Activated T-cell treated with anti-CD3 and anti-CD28 coated beads, Interleukin-2, amount 50 U/mL, for 4 hours (primary cell): ENCODE measurements around the gene GCH1. TPM values are rescaled to one million over a fixed set of nuclear protein-coding genes. Genes with fewer than 3 reads are reported as not detected.

Experiments
- ATAC-seq, 2 donors: fragments of 200-7000 bp; cut with Tn5 transposase; one replicate each; pipeline ENCODE4 v1.10.0; 2021
- DNase-seq: peaks from one replicate; pipeline ENCODE4 v3.0.0-alpha.2; 2020
- H3K27me3 Mint-ChIP-seq: one replicate; pipeline ENCODE4 v1.8.0; 2021; ENCODE audit warnings: low read depth, mixed read lengths
- H3K36me3 Mint-ChIP-seq: one replicate; pipeline ENCODE4 v1.8.0; 2022; ENCODE audit warnings: mixed read lengths; ENCODE audit not compliant: insufficient read depth
- H3K4me1 Mint-ChIP-seq: one replicate; pipeline ENCODE4 v1.8.0; 2021; ENCODE audit warnings: low read depth, mixed read lengths
- H3K4me3 Mint-ChIP-seq: one replicate; pipeline ENCODE4 v1.8.0; 2021; ENCODE audit warnings: mild to moderate bottlenecking, moderate library complexity, mixed read lengths
- H3K9me3 Mint-ChIP-seq: one replicate; pipeline ENCODE4 v1.8.0; 2021; ENCODE audit warnings: mixed read lengths
- total RNA-seq, 3 donors: library from RNA; stranded (reverse); gene quantifications; one replicate each; pipeline ENCODE4 v1.2.1, GENCODE V29; 2021

Gene GCH1
- total RNA-seq, 3 donors from 2014 or later = 39.4 to 49.6 (median 44.2) TPM

GRCh38 chr14:54867011-54867410 is 35.6 kb downstream of the GCH1 start:
- no peaks in the 10 kb centered on the region for H3K27me3 Mint-ChIP-seq
- H3K4me1 Mint-ChIP-seq = peaks cover 36% of the 10 kb centered on the region
- no peak for ATAC-seq
- no peak for DNase-seq
- H3K9me3 Mint-ChIP-seq = no peaks in the 10 kb centered on the region
- H3K36me3 Mint-ChIP-seq = peaks cover 3% of the 10 kb centered on the region
- H3K4me3 Mint-ChIP-seq = no peak overlapping the region

GRCh38 chr14:54866588-54866987 is 36.0 kb downstream of the GCH1 start:
- no peak for DNase-seq

GRCh38 chr14:54864526-54864925 is 38.1 kb downstream of the GCH1 start:
- no peak for DNase-seq
- no peaks in the 10 kb centered on the region for H3K27me3 Mint-ChIP-seq
- H3K36me3 Mint-ChIP-seq = peaks cover 3% of the 10 kb centered on the region
- H3K9me3 Mint-ChIP-seq = no peaks in the 10 kb centered on the region
- no peak overlapping the region for H3K4me3 Mint-ChIP-seq
- no peak for ATAC-seq
- H3K4me1 Mint-ChIP-seq = peaks cover 16% of the 10 kb centered on the region

More at GRCh38 chr14:54866588-54866987, 36.0 kb downstream of the GCH1 start:
- peaks cover 3% of the 10 kb centered on the region for H3K36me3 Mint-ChIP-seq
- H3K4me3 Mint-ChIP-seq = no peak overlapping the region
- ATAC-seq = no peak
- peaks cover 34% of the 10 kb centered on the region for H3K4me1 Mint-ChIP-seq
- H3K9me3 Mint-ChIP-seq = no peaks in the 10 kb centered on the region
- H3K27me3 Mint-ChIP-seq = no peaks in the 10 kb centered on the region

- Mint-ChIP-seq H3K9me3 (no peaks in the 10 kb centered on the region), H3K27me3 (no peaks in the 10 kb centered on the region)
Measured at GRCh38 chr14:54857830-54858269, 44.8 kb downstream of the GCH1 start.

GRCh38 chr14:54856152-54856551 is 46.5 kb downstream of the GCH1 start:
- Mint-ChIP-seq H3K36me3 (peaks cover 10% of the 10 kb centered on the region), H3K9me3 (no peaks in the 10 kb centered on the region), H3K27me3 (no peaks in the 10 kb centered on the region), H3K4me1 (peaks cover 26% of the 10 kb centered on the region), H3K4me3 (no peak overlapping the region)
- DNase-seq = no peak
- no peak for ATAC-seq

More at GRCh38 chr14:54857830-54858269, 44.8 kb downstream of the GCH1 start:
- ATAC-seq = no peak
- Mint-ChIP-seq H3K4me3 (no peak overlapping the region), H3K4me1 (peaks cover 26% of the 10 kb centered on the region), H3K36me3 (peaks cover 10% of the 10 kb centered on the region)
- DNase-seq = no peak

- Mint-ChIP-seq H3K36me3 (peaks cover 9% of the 10 kb centered on the region), H3K9me3 (no peaks in the 10 kb centered on the region), H3K4me1 (peaks cover 26% of the 10 kb centered on the region), H3K27me3 (no peaks in the 10 kb centered on the region), H3K4me3 (no peak overlapping the region)
- ATAC-seq = no peak
- no peak for DNase-seq
Measured at GRCh38 chr14:54854181-54854580, 48.4 kb downstream of the GCH1 start.

- H3K4me1 Mint-ChIP-seq = peaks cover 23% of the 10 kb centered on the region
- H3K4me3 Mint-ChIP-seq = no peak overlapping the region
- ATAC-seq = no peak
- no peaks in the 10 kb centered on the region for H3K9me3 Mint-ChIP-seq
- peaks cover 3% of the 10 kb centered on the region for H3K36me3 Mint-ChIP-seq
- H3K27me3 Mint-ChIP-seq = no peaks in the 10 kb centered on the region
- no peak for DNase-seq
Measured at GRCh38 chr14:54853339-54853738, 49.3 kb downstream of the GCH1 start.

- ATAC-seq (no peak), DNase-seq (no peak)
- peaks cover 19% of the 10 kb centered on the region for H3K4me1 Mint-ChIP-seq
- peaks cover 3% of the 10 kb centered on the region for H3K36me3 Mint-ChIP-seq
- no peaks in the 10 kb centered on the region for H3K27me3 Mint-ChIP-seq
- no peaks in the 10 kb centered on the region for H3K9me3 Mint-ChIP-seq
- H3K4me3 Mint-ChIP-seq = no peak overlapping the region
Measured at GRCh38 chr14:54852215-54852614, 50.4 kb downstream of the GCH1 start.

GRCh38 chr14:54848910-54849309 is 53.7 kb downstream of the GCH1 start:
- Mint-ChIP-seq H3K36me3 (peaks cover 12% of the 10 kb centered on the region), H3K4me3 (no peak overlapping the region), H3K9me3 (no peaks in the 10 kb centered on the region), H3K27me3 (no peaks in the 10 kb centered on the region), H3K4me1 (peaks cover 6% of the 10 kb centered on the region)
- no peak for ATAC-seq
- no peak for DNase-seq

- Mint-ChIP-seq H3K4me1 (no peaks in the 10 kb centered on the region), H3K4me3 (no peak overlapping the region), H3K36me3 (peaks cover 25% of the 10 kb centered on the region), H3K9me3 (no peaks in the 10 kb centered on the region), H3K27me3 (no peaks in the 10 kb centered on the region)
- ATAC-seq (no peak), DNase-seq (no peak)
Measured at GRCh38 chr14:54845641-54846040, 57.0 kb downstream of the GCH1 start.

GRCh38 chr14:54844479-54844878 is 58.1 kb downstream of the GCH1 start:
- Mint-ChIP-seq H3K9me3 (no peaks in the 10 kb centered on the region), H3K36me3 (peaks cover 35% of the 10 kb centered on the region), H3K27me3 (no peaks in the 10 kb centered on the region), H3K4me3 (no peak overlapping the region), H3K4me1 (no peaks in the 10 kb centered on the region)
- no peak for ATAC-seq
- DNase-seq = no peak

- DNase-seq (no peak), ATAC-seq (no peak)
- peaks cover 44% of the 10 kb centered on the region for H3K36me3 Mint-ChIP-seq
- H3K4me3 Mint-ChIP-seq = no peak overlapping the region
- H3K9me3 Mint-ChIP-seq = no peaks in the 10 kb centered on the region
- H3K27me3 Mint-ChIP-seq = no peaks in the 10 kb centered on the region
- no peaks in the 10 kb centered on the region for H3K4me1 Mint-ChIP-seq
Measured at GRCh38 chr14:54840798-54841197, 61.8 kb downstream of the GCH1 start.

- ATAC-seq = no peak
- Mint-ChIP-seq H3K9me3 (no peaks in the 10 kb centered on the region), H3K36me3 (peaks cover 41% of the 10 kb centered on the region), H3K4me1 (no peaks in the 10 kb centered on the region), H3K27me3 (no peaks in the 10 kb centered on the region), H3K4me3 (no peak overlapping the region)
- DNase-seq = no peak
Measured at GRCh38 chr14:54840336-54840735, 62.3 kb downstream of the GCH1 start.

GRCh38 chr14:54839701-54840119 is 62.9 kb downstream of the GCH1 start:
- Mint-ChIP-seq H3K4me3 (no peak overlapping the region), H3K4me1 (no peaks in the 10 kb centered on the region), H3K9me3 (no peaks in the 10 kb centered on the region), H3K27me3 (no peaks in the 10 kb centered on the region), H3K36me3 (peaks cover 44% of the 10 kb centered on the region)
- DNase-seq = no peak
- ATAC-seq = no peak

- ATAC-seq (no peak), DNase-seq (no peak)
- H3K4me1 Mint-ChIP-seq = no peaks in the 10 kb centered on the region
- H3K4me3 Mint-ChIP-seq = no peak overlapping the region
- H3K9me3 Mint-ChIP-seq = no peaks in the 10 kb centered on the region
- H3K27me3 Mint-ChIP-seq = no peaks in the 10 kb centered on the region
- peaks cover 41% of the 10 kb centered on the region for H3K36me3 Mint-ChIP-seq
Measured at GRCh38 chr14:54838931-54839512, 63.6 kb downstream of the GCH1 start.
